Skin epidermis (tissue), 12 donors: ENCODE data around the gene EPPIN.
"Not testable (repeated sequence)": the region's sequence is repeated elsewhere in the genome, so short reads cannot be mapped to it uniquely, and the experiment has no call there.

ENCODE experiments used
- H3K27ac ChIP-seq, 21 experiments: fragments of 200-600 bp; sonication (generic) in 11 of 21; one replicate each; pipeline ENCODE4 v1.5.0; 2020; ENCODE audit warnings: mild to moderate bottlenecking in 3 of 21, inconsistent platforms in 2 of 21, moderate library complexity in 2 of 21
- H3K4me3 ChIP-seq, 7 experiments: fragments of 200-600 bp; sonication (generic) in 2 of 7; one replicate each; pipeline ENCODE4 v1.5.0; 2020; ENCODE audit warnings: inconsistent platforms in 2 of 7, mild to moderate bottlenecking in 2 of 7, moderate library complexity in 1 of 7

The EPPIN gene

GRCh38 chr20:45547206-45547770, at the start of gene EPPIN:
Gene EPPIN (minus strand): TSS chr20:45547401. CDS start chr20:45547357, 44 bp downstream.
- no peak within 1 kb of the TSS for H3K4me3 ChIP-seq
- H3K27ac ChIP-seq: no peak within 1 kb of the TSS

- Histone ChIP-seq H3K4me3 (no peak overlapping the region), H3K27ac (no peak overlapping the region)
Measured at GRCh38 chr20:45595235-45595634, 48.0 kb upstream of the EPPIN start.

- H3K4me3 ChIP-seq: no peak overlapping the region
Measured at GRCh38 chr20:45593498-45593897, 46.3 kb upstream of the EPPIN start.

GRCh38 chr20:45592574-45593189, 45.5 kb upstream of the EPPIN start:
- Histone ChIP-seq H3K4me3 (no peak overlapping the region), H3K27ac (no peak overlapping the region)

More at GRCh38 chr20:45593498-45593897, 46.3 kb upstream of the EPPIN start:
- no peak overlapping the region for H3K27ac ChIP-seq

- no peak overlapping the region for H3K4me3 ChIP-seq
- no peak overlapping the region for H3K27ac ChIP-seq
Measured at GRCh38 chr20:45589725-45590124, 42.5 kb upstream of the EPPIN start.

- Histone ChIP-seq H3K27ac (no peak overlapping the region), H3K4me3 (no peak overlapping the region)
Measured at GRCh38 chr20:45588800-45589199, 41.6 kb upstream of the EPPIN start.

GRCh38 chr20:45585986-45586385, 38.8 kb upstream of the EPPIN start:
- H3K4me3 ChIP-seq: not testable (repeated sequence)

GRCh38 chr20:45584294-45584693, 37.1 kb upstream of the EPPIN start:
- not testable (repeated sequence) for H3K4me3 ChIP-seq, H3K27ac ChIP-seq

More at GRCh38 chr20:45585986-45586385, 38.8 kb upstream of the EPPIN start:
- not testable (repeated sequence) for H3K27ac ChIP-seq

- Histone ChIP-seq H3K27ac (no peak overlapping the region), H3K4me3 (no peak overlapping the region)
Measured at GRCh38 chr20:45583502-45583901, 36.3 kb upstream of the EPPIN start.

GRCh38 chr20:45581702-45582101, 34.5 kb upstream of the EPPIN start:
- H3K27ac ChIP-seq: no peak overlapping the region
- H3K4me3 ChIP-seq: no peak overlapping the region

- Histone ChIP-seq H3K4me3 (no peak within 1 kb of the TSS), H3K27ac (no peak within 1 kb of the TSS)
Measured at GRCh38 chr20:45579184-45579583, 32.0 kb upstream of the EPPIN start, which contains the start of gene WFDC8. Gene WFDC8 (minus strand): TSS chr20:45579284. CDS start chr20:45579247, 37 bp downstream.

- Histone ChIP-seq H3K4me3 (no peak overlapping the region), H3K27ac (no peak overlapping the region)
Measured at GRCh38 chr20:45578231-45578630, 31.0 kb upstream of the EPPIN start.

- no peak overlapping the region for H3K4me3 ChIP-seq
- H3K27ac ChIP-seq: no peak overlapping the region
Measured at GRCh38 chr20:45576995-45577394, 29.8 kb upstream of the EPPIN start.

GRCh38 chr20:45575931-45576330, 28.7 kb upstream of the EPPIN start:
- H3K4me3 ChIP-seq: no peak overlapping the region
- H3K27ac ChIP-seq: no peak overlapping the region

GRCh38 chr20:45569650-45570049, 22.4 kb upstream of the EPPIN start:
- not testable (repeated sequence) for H3K4me3 ChIP-seq, H3K27ac ChIP-seq

- H3K27ac ChIP-seq: no peak overlapping the region
Measured at GRCh38 chr20:45564760-45565276, 17.6 kb upstream of the EPPIN start.

GRCh38 chr20:45555198-45555597, 8.0 kb upstream of the EPPIN start:
- H3K27ac ChIP-seq: no peak overlapping the region
- no peak overlapping the region for H3K4me3 ChIP-seq

More at GRCh38 chr20:45564760-45565276, 17.6 kb upstream of the EPPIN start:
- no peak overlapping the region for H3K4me3 ChIP-seq

- Histone ChIP-seq H3K27ac (no peak overlapping the region), H3K4me3 (no peak overlapping the region)
Measured at GRCh38 chr20:45552456-45552855, 5.3 kb upstream of the EPPIN start.

GRCh38 chr20:45550765-45551164, 3.6 kb upstream of the EPPIN start:
- Histone ChIP-seq H3K27ac (no peak overlapping the region), H3K4me3 (no peak overlapping the region)

- no peak overlapping the region for H3K4me3 ChIP-seq
- H3K27ac ChIP-seq: no peak overlapping the region
Measured at GRCh38 chr20:45548410-45548809, 1.2 kb upstream of the EPPIN start.

- no peak overlapping the region for H3K4me3 ChIP-seq
- H3K27ac ChIP-seq: no peak overlapping the region
Measured at GRCh38 chr20:45545754-45546453, 1.3 kb downstream of the EPPIN start.
